GM21526 (cell line): ENCODE results near the gene THSD4.
"Not testable (repeated sequence)": the region's sequence is repeated elsewhere in the genome, so short reads cannot be mapped to it uniquely, and the experiment has no call there.

Experiments
- ATAC-seq: cut with Tn5 transposase; IDR thresholded peaks from one replicate; pipeline ENCODE4 v1.9.1; 2021; ENCODE audit warnings: moderate library complexity; ENCODE audit not compliant: unreplicated experiment, low FRiP score

The THSD4 gene

GRCh38 chr15:71657141-71657540 is 541.9 kb downstream of the THSD4 start:
- ATAC-seq = no peak

- ATAC-seq = no peak
These were observed 542.8 kb downstream of the THSD4 start for GRCh38 chr15:71658036-71658435.

GRCh38 chr15:71658827-71659729 is 543.8 kb downstream of the THSD4 start:
- no peak for ATAC-seq

GRCh38 chr15:71659730-71660067 is 544.4 kb downstream of the THSD4 start:
- ATAC-seq = no peak

GRCh38 chr15:71660501-71660900 is 545.2 kb downstream of the THSD4 start:
- no peak for ATAC-seq

- no peak for ATAC-seq
These were observed 547.0 kb downstream of the THSD4 start for GRCh38 chr15:71662306-71662705.

- no peak for ATAC-seq
These were observed 549.4 kb downstream of the THSD4 start for GRCh38 chr15:71664622-71665021.

GRCh38 chr15:71666763-71667620 is 551.7 kb downstream of the THSD4 start:
- no peak for ATAC-seq

- ATAC-seq = no peak
These were observed 554.4 kb downstream of the THSD4 start for GRCh38 chr15:71669688-71670087.

GRCh38 chr15:71670222-71670621 is 555.0 kb downstream of the THSD4 start:
- not testable (repeated sequence) for ATAC-seq

GRCh38 chr15:71674354-71674753 is 559.1 kb downstream of the THSD4 start:
- no peak for ATAC-seq

- no peak for ATAC-seq
These were observed 562.1 kb downstream of the THSD4 start for GRCh38 chr15:71677352-71677751.

- no peak for ATAC-seq
These were observed 562.5 kb downstream of the THSD4 start for GRCh38 chr15:71677766-71678165.

- no peak for ATAC-seq
These were observed 562.9 kb downstream of the THSD4 start for GRCh38 chr15:71678191-71678590.

GRCh38 chr15:71678605-71679004 is 563.3 kb downstream of the THSD4 start:
- ATAC-seq = no peak

GRCh38 chr15:71679223-71679792 is 564.0 kb downstream of the THSD4 start:
- no peak for ATAC-seq

- ATAC-seq = no peak
These were observed 564.6 kb downstream of the THSD4 start for GRCh38 chr15:71679793-71680353.

- no peak for ATAC-seq
These were observed 566.7 kb downstream of the THSD4 start for GRCh38 chr15:71682001-71682400.

GRCh38 chr15:71683411-71684274 is 568.4 kb downstream of the THSD4 start:
- no peak for ATAC-seq

GRCh38 chr15:71685420-71685993 is 570.2 kb downstream of the THSD4 start:
- ATAC-seq = no peak
